Stimulated activated CD8-positive, alpha-beta memory T cell treated with anti-CD3 and anti-CD28 coated beads, Interleukin-15, amount 100 ng/mL, for 1 hour (primary cell): Measurements from ENCODE around the gene LYST.
"Not testable (repeated sequence)": the region's sequence is repeated elsewhere in the genome, so short reads cannot be mapped to it uniquely, and the experiment has no call there.

Experiments used
- DNase-seq: peaks from one replicate; pipeline ENCODE4 v3.0.0-alpha.2; 2020; ENCODE audit warnings: low read depth

Gene LYST

GRCh38 chr1:235757587-235758096 lies 109.1 kb downstream of the LYST start:
- no peak for DNase-seq

- DNase-seq = not testable (repeated sequence)
Measured at GRCh38 chr1:235754186-235754585, 112.5 kb downstream of the LYST start.

GRCh38 chr1:235749755-235750300 lies 116.9 kb downstream of the LYST start:
- no peak for DNase-seq

- no peak for DNase-seq
Measured at GRCh38 chr1:235748747-235749146, 118.0 kb downstream of the LYST start.

- no peak for DNase-seq
Measured at GRCh38 chr1:235746245-235746644, 120.5 kb downstream of the LYST start.

- no peak for DNase-seq
Measured at GRCh38 chr1:235745503-235746136, 121.1 kb downstream of the LYST start.

- no peak for DNase-seq
Measured at GRCh38 chr1:235742914-235743599, 123.6 kb downstream of the LYST start.

- DNase-seq = no peak
Measured at GRCh38 chr1:235741294-235741693, 125.4 kb downstream of the LYST start.

GRCh38 chr1:235739631-235740030 lies 127.1 kb downstream of the LYST start:
- DNase-seq = no peak

GRCh38 chr1:235739124-235739523 lies 127.6 kb downstream of the LYST start:
- no peak for DNase-seq

GRCh38 chr1:235737751-235738150 lies 129.0 kb downstream of the LYST start:
- no peak for DNase-seq

- DNase-seq = no peak
Measured at GRCh38 chr1:235736263-235736662, 130.4 kb downstream of the LYST start.

GRCh38 chr1:235735621-235736020 lies 131.1 kb downstream of the LYST start:
- DNase-seq = no peak

GRCh38 chr1:235734335-235734734 lies 132.4 kb downstream of the LYST start:
- DNase-seq = no peak

- DNase-seq = no peak
Measured at GRCh38 chr1:235730007-235730406, 136.7 kb downstream of the LYST start.

- DNase-seq = no peak
Measured at GRCh38 chr1:235726557-235726956, 140.1 kb downstream of the LYST start.

- DNase-seq = no peak
Measured at GRCh38 chr1:235725434-235725833, 141.3 kb downstream of the LYST start.

GRCh38 chr1:235724730-235725129 lies 142.0 kb downstream of the LYST start:
- DNase-seq = no peak

- no peak for DNase-seq
Measured at GRCh38 chr1:235722858-235723257, 143.8 kb downstream of the LYST start.

- DNase-seq = no peak
Measured at GRCh38 chr1:235721982-235722381, 144.7 kb downstream of the LYST start.

GRCh38 chr1:235720544-235720943 lies 146.2 kb downstream of the LYST start:
- no peak for DNase-seq

- no peak for DNase-seq
Measured at GRCh38 chr1:235714205-235714897, 152.4 kb downstream of the LYST start.

- no peak for DNase-seq
Measured at GRCh38 chr1:235712812-235713211, 153.9 kb downstream of the LYST start.
